Heart right ventricle (tissue), 16 donors: Measurements from ENCODE around the gene CPSF7. TPM values are rescaled to one million over a fixed set of nuclear protein-coding genes. Genes with fewer than 3 reads are reported as not detected.

Experiments
- ATAC-seq, 8 donors: fragments of 200-7000 bp; cut with Tn5 transposase; one replicate each; pipeline ENCODE4 v1.9.1; 2020; ENCODE audit warnings: mild to moderate bottlenecking in 8 of 8, moderate library complexity in 8 of 8, moderate number of reproducible peaks in 1 of 8
- DNase-seq, 2 donors: peaks; one replicate each; pipeline ENCODE4 v3.0.0-alpha.2; 2020
- H3K27ac ChIP-seq, 10 donors: fragments of 200-600 bp; sonication (generic) in 2 of 10; one replicate each; pipeline versions ENCODE4 v1.5.0 to v1.8.0; 2020 to 2022; ENCODE audit warnings: mild to moderate bottlenecking in 3 of 10
- H3K27me3 ChIP-seq, 7 donors: fragments of 200-600 bp; one replicate each; pipeline ENCODE4 v1.8.0; 2021 to 2022; ENCODE audit warnings: mild to moderate bottlenecking in 2 of 7
- H3K36me3 ChIP-seq, 9 donors: fragments of 200-600 bp; sonication (generic) in 1 of 9; one replicate each; pipeline versions ENCODE4 v1.5.0 to v1.8.0; 2020 to 2022; ENCODE audit warnings: mild to moderate bottlenecking in 2 of 9
- H3K4me1 ChIP-seq, 9 donors: fragments of 200-600 bp; sonication (generic) in 1 of 9; one replicate each; pipeline versions ENCODE4 v1.5.0 to v1.8.0; 2020 to 2022; ENCODE audit warnings: mild to moderate bottlenecking in 4 of 9
- H3K4me3 ChIP-seq, 10 donors: fragments of 200-600 bp; sonication (generic) in 2 of 10; one replicate each; pipeline versions ENCODE4 v1.5.0 to v1.8.0; 2020 to 2022; ENCODE audit warnings: mild to moderate bottlenecking in 7 of 10, moderate library complexity in 2 of 10
- H3K9me3 ChIP-seq, 11 donors: fragments of 200-600 bp in 10 of 11; sonication (generic) in 2 of 11; one replicate each; pipeline versions ENCODE4 v1.5.0 to v1.8.0; 2013 to 2022; ENCODE audit warnings: mild to moderate bottlenecking in 2 of 11, control low read depth in 1 of 11, moderate library complexity in 1 of 11
- WGBS, 2 donors: extraction: QIAGEN DNeasy Blood & Tissue Kit; methylation state at CpG; one replicate each; pipeline ENCODE4 v1.1.7; 2013; ENCODE audit warnings: inconsistent platforms in 1 of 2; 5-methylcytosine and 5-hydroxymethylcytosine counted together
- intact Hi-C, 10 donors: fragments of 100-400 bp; cut with DNase I; formaldehyde crosslinking; loops; one replicate each; pipeline versions ENCODE4 v1.11.1 to v1.14.2; 2022
- polyA plus RNA-seq, 2 donors: library from polyadenylated mRNA; stranded (reverse); fragments of 200-250 nt; gene quantifications; one replicate each; pipeline ENCODE4 v1.2.3, GENCODE V29; 2013
- total RNA-seq, 10 donors: library from RNA; stranded (reverse); fragmentation: NEBNext Ultra II Directional in 3 of 10; extraction: Animal tissue kit (Norgen Biotek cat#: 25700) in 3 of 10; gene quantifications; one replicate each; pipeline versions ENCODE4 v1.2.1 to v1.2.4, GENCODE V29; 2021 to 2023
- TF ChIP-seq, protein P1 (sequence below), 9 donors: fragments of 200-600 bp; sonication (generic) in 2 of 9; IDR thresholded peaks; one replicate each; pipeline versions ENCODE4 v1.5.0 to v1.8.0; 2021 to 2022; ENCODE audit warnings: antibody characterized with exemption in 9 of 9, mild to moderate bottlenecking in 5 of 9, moderate library complexity in 1 of 9
- donor health status: Arrhythmogenic right ventricular cardiomyopathy.
- donor health status: ischemic (EF 13 %, LVEDD 7.1; RV severe dilation, severe dysfunction).
- donor health status: healthy with polysubstance abuse.
- donor health status: DM: no; HTN: yes; CAD: no.
- donor health status: DM: no; HTN: no; CAD: no.
- donor health status: ischemic (EF 25% LVEDD 6.9; RV normal size, moderate dysfunction).
- donor health status: ischemic (EF 25% LVEDD 5.7; RV mildly dilated, moderate dysfunction).
- donor health status: healthy.
- donor health status: DM: yes; HTN: yes; CAD: no.
- donor health status: Ischemic cardiomyopathy.
- donor health status: ischemic (EF 35%, LVEDD 5.7; RV mildly dilated, moderate dysfunction).
- donor health status: nonischemic (EF 11% LVEDD 7.7; RV severe dilation, severe dysfunction).
- donor health status: DM: yes; HTN: yes; CAD: no.
- donor health status: PGD.
- donor health status: ischemic (EF 29% LVEDD 5.4; RV normal size, mild dysfunction).
- donor health status: nonischemic (EF 23%, LVEDD 6.1; RV moderate dilation, normal function).

Gene CPSF7
- total and polyA plus RNA-seq, 12 donors, result 22.3 to 51.8 (median 43.3) TPM

GRCh38 chr11:61460474-61460881 is 30.7 kb upstream of the CPSF7 start:
- TF ChIP-seq, protein P1, sequence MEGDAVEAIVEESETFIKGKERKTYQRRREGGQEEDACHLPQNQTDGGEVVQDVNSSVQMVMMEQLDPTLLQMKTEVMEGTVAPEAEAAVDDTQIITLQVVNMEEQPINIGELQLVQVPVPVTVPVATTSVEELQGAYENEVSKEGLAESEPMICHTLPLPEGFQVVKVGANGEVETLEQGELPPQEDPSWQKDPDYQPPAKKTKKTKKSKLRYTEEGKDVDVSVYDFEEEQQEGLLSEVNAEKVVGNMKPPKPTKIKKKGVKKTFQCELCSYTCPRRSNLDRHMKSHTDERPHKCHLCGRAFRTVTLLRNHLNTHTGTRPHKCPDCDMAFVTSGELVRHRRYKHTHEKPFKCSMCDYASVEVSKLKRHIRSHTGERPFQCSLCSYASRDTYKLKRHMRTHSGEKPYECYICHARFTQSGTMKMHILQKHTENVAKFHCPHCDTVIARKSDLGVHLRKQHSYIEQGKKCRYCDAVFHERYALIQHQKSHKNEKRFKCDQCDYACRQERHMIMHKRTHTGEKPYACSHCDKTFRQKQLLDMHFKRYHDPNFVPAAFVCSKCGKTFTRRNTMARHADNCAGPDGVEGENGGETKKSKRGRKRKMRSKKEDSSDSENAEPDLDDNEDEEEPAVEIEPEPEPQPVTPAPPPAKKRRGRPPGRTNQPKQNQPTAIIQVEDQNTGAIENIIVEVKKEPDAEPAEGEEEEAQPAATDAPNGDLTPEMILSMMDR (IDR thresholded peaks at IDR 0.05), result no peak
- H3K27ac ChIP-seq, result peak overlapping the region in 2 of 10 donors; percentile 20 to 56
- no peaks in the 10 kb centered on the region for H3K9me3 ChIP-seq
- peak; percentile 25 to 79 (median 70) for ATAC-seq
- WGBS, 2 donors, result 48 to 55% methylated on average over 3 of the region's 3 CpGs
- intact Hi-C loops, result no loop called here
- peak; percentile 38 to 55 for DNase-seq
- H3K36me3 ChIP-seq, result peaks cover 0 to 28% (median 4%) of the 10 kb centered on the region in 9 donors
- H3K4me1 ChIP-seq, result peaks cover 0 to 19% (median 11%) of the 10 kb centered on the region in 9 donors
- no peaks in the 10 kb centered on the region for H3K27me3 ChIP-seq
- H3K4me3 ChIP-seq, result no peak overlapping the region

GRCh38 chr11:61454520-61454919 is 24.7 kb upstream of the CPSF7 start:
- WGBS, 2 donors, result 68 to 83% methylated on average over 7 of the region's 7 CpGs
- TF ChIP-seq, protein P1 (IDR thresholded peaks at IDR 0.05), result no peak
- Histone ChIP-seq H3K4me3 (no peak overlapping the region), H3K27ac (peak overlapping the region in 5 of 10 donors; percentile 6 to 52 (median 27)), H3K9me3 (no peaks in the 10 kb centered on the region), H3K36me3 (peaks cover 0 to 58% (median 8%) of the 10 kb centered on the region in 9 donors), H3K4me1 (peaks cover 0 to 18% (median 7%) of the 10 kb centered on the region in 9 donors), H3K27me3 (no peaks in the 10 kb centered on the region)
- ATAC-seq (peak in 3 of 8 donors; percentile 24 to 46 (median 45)), DNase-seq (peak in 1 of 2 donors; percentile 18)
- intact Hi-C loops, result no loop called here

DNA sequence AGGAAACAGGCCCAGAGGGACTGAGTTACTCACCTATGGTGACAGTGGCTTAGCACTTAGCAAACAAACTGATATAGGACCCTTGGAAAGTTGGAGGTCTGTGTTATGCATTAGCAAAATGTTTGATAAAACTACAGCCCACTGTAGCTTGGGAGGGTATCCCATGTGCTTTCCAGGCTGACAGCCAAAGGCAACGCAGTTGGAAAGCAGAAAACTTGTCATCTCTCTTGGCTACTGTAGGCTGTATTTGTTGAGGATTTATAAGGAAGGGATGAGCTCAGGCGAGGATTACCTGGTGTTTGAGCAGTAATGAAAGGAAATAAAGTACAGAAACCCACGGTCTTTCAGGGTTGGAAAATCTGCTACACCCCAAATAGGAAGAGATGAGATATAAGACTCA is 23.9 kb upstream of the CPSF7 start:
- Histone ChIP-seq H3K36me3 (peaks cover 0 to 64% (median 8%) of the 10 kb centered on the region in 9 donors), H3K4me1 (peaks cover 4 to 22% (median 12%) of the 10 kb centered on the region in 9 donors), H3K9me3 (no peaks in the 10 kb centered on the region), H3K4me3 (no peak overlapping the region), H3K27ac (peak overlapping the region in 4 of 10 donors; percentile 6 to 52 (median 24)), H3K27me3 (no peaks in the 10 kb centered on the region)
- ATAC-seq (peak in 4 of 8 donors; percentile 30 to 61 (median 45)), DNase-seq (no peak)
- intact Hi-C loops, result no loop called here
- TF ChIP-seq, protein P1 (IDR thresholded peaks at IDR 0.05), result no peak
- WGBS, 2 donors, result 46 to 48% methylated on average over 3 of the region's 3 CpGs

DNA sequence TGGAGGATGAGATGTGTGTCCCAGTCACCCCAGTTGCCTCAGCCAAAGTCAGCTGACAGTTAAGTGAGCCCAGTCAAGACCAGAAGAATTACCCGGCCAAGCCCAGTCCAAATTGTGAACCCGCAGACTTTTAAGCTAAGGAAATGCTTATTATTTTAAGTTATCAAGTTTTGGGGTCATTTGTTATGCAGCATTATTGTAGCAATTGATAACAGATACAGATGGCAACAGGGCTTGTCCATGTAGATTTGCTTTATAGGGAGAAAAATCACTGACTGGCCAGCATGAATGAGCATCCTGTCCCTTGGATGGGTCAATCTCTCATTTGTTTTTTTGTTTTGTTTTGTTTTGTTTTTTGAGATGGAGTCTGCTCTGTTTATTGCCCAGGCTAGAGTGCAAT is 23.1 kb upstream of the CPSF7 start:
- intact Hi-C loops, result no loop called here
- no peak for ATAC-seq
- 98 to 99% methylated on average over 2 of the region's 2 CpGs for WGBS, 2 donors

More for the DNA sequence above, 23.1 kb upstream of the CPSF7 start:
- no peaks in the 10 kb centered on the region for H3K27me3 ChIP-seq
- H3K4me1 ChIP-seq, result peaks cover 10 to 31% (median 19%) of the 10 kb centered on the region in 9 donors
- no peaks in the 10 kb centered on the region for H3K9me3 ChIP-seq
- TF ChIP-seq, protein P1 (IDR thresholded peaks at IDR 0.05), result no peak
- no peak overlapping the region for H3K27ac ChIP-seq
- DNase-seq, result no peak
- no peak overlapping the region for H3K4me3 ChIP-seq
- H3K36me3 ChIP-seq, result peaks cover 0 to 73% (median 8%) of the 10 kb centered on the region in 9 donors
